MM.1S (cell line): ENCODE data around the gene THG1L.

Source experiments
- EZH2 ChIP-seq: fragments of 300-600 bp; sonication (generic); optimal IDR thresholded peaks from 2 replicates; pipeline ENCODE3; 2017; ENCODE audit warnings: low read depth, mild to moderate bottlenecking, antibody characterized with exemption, low read length, mixed read lengths
- EZH2phosphoT487 ChIP-seq: fragments of 300-600 bp; sonication (generic); IDR thresholded peaks from 2 replicates; pipeline ENCODE4 v1.6.1; 2018; ENCODE audit warnings: antibody characterized with exemption, low read length
- TF ChIP-seq, protein P1 (sequence below): fragments of 300-600 bp; sonication (generic); IDR thresholded peaks from 2 replicates; pipeline ENCODE4 v1.5.1; 2016; ENCODE audit warnings: antibody characterized with exemption, low read length, mixed read lengths

DNA sequence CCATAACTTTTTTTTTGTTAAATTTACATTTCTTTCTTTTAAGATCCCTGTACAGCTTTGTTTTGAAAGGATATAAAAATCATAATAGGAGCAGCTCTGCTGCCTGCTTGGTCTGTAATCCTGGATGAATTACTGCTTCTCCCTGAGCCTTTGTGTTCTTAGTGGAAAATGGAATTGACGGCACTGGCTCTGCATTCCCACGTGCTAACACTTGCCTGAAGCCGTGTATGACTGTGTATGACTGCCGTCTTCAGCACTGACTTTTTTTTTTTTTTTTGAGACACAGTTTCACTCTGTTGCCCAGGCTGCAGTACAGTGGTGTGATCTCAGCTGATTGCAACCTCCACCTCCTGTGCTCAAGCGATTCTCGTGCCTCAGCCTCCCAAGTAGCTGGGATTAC is 4.8 kb downstream of the THG1L start:
- TF ChIP-seq EZH2 (no peak), EZH2phosphoT487 (no peak)
- TF ChIP-seq, protein P1, sequence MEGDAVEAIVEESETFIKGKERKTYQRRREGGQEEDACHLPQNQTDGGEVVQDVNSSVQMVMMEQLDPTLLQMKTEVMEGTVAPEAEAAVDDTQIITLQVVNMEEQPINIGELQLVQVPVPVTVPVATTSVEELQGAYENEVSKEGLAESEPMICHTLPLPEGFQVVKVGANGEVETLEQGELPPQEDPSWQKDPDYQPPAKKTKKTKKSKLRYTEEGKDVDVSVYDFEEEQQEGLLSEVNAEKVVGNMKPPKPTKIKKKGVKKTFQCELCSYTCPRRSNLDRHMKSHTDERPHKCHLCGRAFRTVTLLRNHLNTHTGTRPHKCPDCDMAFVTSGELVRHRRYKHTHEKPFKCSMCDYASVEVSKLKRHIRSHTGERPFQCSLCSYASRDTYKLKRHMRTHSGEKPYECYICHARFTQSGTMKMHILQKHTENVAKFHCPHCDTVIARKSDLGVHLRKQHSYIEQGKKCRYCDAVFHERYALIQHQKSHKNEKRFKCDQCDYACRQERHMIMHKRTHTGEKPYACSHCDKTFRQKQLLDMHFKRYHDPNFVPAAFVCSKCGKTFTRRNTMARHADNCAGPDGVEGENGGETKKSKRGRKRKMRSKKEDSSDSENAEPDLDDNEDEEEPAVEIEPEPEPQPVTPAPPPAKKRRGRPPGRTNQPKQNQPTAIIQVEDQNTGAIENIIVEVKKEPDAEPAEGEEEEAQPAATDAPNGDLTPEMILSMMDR, result no peak
